GM12865 (cell line): Measurements from ENCODE around the gene ZSCAN22.
A peak's percentile ranks its signal among the peaks of the same experiment; 100 is the strongest.
"Not testable (repeated sequence)": the region's sequence is repeated elsewhere in the genome, so short reads cannot be mapped to it uniquely, and the experiment has no call there.

ENCODE experiments used
- DNase-seq: peaks from one replicate; pipeline ENCODE4 v3.0.0; 2010; ENCODE audit warnings: low read depth
- H3K4me3 ChIP-seq: 2 replicates; pipeline ENCODE4 v1.5.1; 2011; ENCODE audit warnings: mild to moderate bottlenecking, low read depth, low read length, control low read depth
- TF ChIP-seq, protein P1 (sequence below): IDR thresholded peaks from 2 replicates; pipeline ENCODE4 v1.5.1; 2011; ENCODE audit warnings: low read length, control low read depth, low read depth, inconsistent platforms; ENCODE audit not compliant: insufficient read depth; ENCODE audit errors: missing control alignments

ZSCAN22 gene

GRCh38 chr19:58338825-58339558 is 12.2 kb downstream of the ZSCAN22 start:
- DNase-seq: no peak
- TF ChIP-seq, protein P1, sequence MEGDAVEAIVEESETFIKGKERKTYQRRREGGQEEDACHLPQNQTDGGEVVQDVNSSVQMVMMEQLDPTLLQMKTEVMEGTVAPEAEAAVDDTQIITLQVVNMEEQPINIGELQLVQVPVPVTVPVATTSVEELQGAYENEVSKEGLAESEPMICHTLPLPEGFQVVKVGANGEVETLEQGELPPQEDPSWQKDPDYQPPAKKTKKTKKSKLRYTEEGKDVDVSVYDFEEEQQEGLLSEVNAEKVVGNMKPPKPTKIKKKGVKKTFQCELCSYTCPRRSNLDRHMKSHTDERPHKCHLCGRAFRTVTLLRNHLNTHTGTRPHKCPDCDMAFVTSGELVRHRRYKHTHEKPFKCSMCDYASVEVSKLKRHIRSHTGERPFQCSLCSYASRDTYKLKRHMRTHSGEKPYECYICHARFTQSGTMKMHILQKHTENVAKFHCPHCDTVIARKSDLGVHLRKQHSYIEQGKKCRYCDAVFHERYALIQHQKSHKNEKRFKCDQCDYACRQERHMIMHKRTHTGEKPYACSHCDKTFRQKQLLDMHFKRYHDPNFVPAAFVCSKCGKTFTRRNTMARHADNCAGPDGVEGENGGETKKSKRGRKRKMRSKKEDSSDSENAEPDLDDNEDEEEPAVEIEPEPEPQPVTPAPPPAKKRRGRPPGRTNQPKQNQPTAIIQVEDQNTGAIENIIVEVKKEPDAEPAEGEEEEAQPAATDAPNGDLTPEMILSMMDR: no peak
- H3K4me3 ChIP-seq: no peak overlapping the region

- TF ChIP-seq, protein P1: no peak
Measured at GRCh38 chr19:58345558-58345957, 18.8 kb downstream of the ZSCAN22 start.

DNA sequence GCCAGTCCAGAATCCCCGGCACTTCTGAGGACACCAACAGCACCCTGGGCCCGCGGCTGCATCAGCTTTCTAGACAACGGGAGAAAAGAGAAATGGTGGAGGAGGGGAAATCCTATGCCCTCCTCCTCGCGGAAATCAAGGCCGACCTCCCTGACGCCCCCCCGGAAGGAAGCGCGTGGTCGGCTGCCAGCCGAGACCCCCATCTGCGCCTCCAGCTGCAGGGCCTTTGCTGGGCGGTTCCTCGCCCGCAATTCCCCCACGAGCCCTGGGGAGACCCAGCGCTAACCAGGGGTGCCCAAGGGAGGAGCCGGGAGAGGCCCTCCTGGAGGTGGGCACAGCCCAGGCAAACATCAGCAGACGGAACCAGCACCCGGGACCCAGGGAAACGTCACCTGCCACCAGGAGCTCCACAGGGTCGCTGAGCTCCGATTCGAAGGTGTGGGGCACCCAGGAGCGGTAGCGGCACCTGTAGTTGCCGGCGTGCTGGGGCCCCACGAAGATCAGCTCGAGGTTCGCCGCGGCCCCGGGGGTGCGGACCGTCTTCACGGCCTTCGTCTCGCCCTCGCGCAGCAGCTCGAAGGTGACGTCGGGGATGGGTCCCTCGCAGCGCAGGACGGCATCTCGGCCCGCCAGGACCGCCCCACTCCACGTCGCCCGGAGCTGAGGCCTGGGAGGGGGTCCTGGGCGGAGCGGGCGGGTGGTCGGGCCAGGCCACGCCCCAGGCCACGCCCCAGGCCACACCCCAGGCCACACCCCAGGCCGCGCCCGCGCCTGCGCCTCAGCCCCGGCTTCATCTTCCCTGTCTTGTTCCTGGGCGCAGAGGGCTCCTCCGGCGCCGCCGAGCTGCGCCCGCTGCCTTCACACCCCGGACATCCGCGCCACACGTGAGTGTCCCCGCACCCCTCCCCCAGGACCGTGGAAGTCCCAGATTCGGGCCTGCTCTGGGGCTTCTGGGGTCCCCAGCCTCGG is 20.5 kb downstream of the ZSCAN22 start:
- peak; percentile 90 for DNase-seq
- peak overlapping the region; percentile 98 for H3K4me3 ChIP-seq
- TF ChIP-seq, protein P1: no peak

More at GRCh38 chr19:58345558-58345957, 18.8 kb downstream of the ZSCAN22 start:
- H3K4me3 ChIP-seq: no peak overlapping the region
- DNase-seq: no peak

- peak overlapping the region; percentile 98 for H3K4me3 ChIP-seq
- DNase-seq: not testable (repeated sequence)
Measured at GRCh38 chr19:58348080-58348479, 21.3 kb downstream of the ZSCAN22 start.

GRCh38 chr19:58349590-58349989 is 22.8 kb downstream of the ZSCAN22 start:
- no peak for DNase-seq
- H3K4me3 ChIP-seq: no peak overlapping the region
- TF ChIP-seq, protein P1: no peak

DNA sequence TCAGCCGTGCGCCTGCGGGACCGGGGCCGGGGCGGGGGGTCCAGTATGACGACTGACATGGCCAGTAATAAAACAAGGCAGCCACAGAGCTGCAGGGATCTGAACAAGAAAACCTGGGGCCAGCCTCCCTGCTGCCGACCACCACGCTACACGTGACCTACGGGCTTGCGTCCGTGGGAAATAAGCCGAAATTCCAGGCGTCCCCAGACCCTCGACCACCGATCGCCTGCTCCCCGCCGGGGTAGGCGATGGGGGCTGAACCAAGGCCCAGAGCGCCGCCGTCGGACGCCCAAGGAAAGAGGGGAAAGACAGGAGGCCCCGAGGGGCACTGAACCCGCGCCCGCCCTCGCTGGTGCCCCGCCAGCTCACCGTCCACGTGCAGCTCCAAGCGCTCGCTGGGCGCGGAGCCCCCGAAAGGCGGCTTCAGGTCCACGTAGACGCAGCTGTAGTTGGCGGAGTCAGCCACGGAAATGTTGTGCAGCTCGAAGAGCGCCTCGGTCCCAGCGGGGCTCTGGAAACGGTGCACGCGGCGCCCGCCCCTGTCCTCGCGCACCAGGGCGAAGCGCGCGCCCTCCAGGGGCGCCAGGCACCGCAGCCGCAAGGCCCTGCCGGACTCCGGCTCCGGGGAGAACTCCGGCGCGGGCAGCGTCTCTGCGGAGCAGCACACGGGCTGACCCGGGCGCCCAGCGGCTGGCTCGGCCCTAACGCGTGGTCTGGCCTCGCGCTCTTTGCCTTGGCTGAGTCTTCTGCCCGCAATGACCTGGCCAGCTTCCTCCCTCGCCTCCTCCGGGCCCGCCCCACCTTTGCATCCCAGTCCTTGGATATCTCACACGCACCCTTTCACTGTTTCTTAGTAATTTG is 23.4 kb downstream of the ZSCAN22 start:
- TF ChIP-seq, protein P1: no peak
- no peak overlapping the region for H3K4me3 ChIP-seq
- no peak for DNase-seq
